GM23338 (cell line): Measurements from ENCODE around the gene SEZ6L. TPM values are rescaled to one million over a fixed set of nuclear protein-coding genes. Genes with fewer than 3 reads are reported as not detected.

ENCODE experiments used
- ATAC-seq: fragments of 200-7000 bp; cut with Tn5 transposase; 3 replicates; pipeline ENCODE4 v1.9.1; 2020
- DNase-seq: peaks from one replicate; pipeline ENCODE4 v3.0.0-alpha.2; 2015; ENCODE audit warnings: low spot score
- H2AFZ ChIP-seq: fragments of 200-600 bp; sonication (generic); 2 replicates; pipeline ENCODE4 v1.8.0; 2016; ENCODE audit warnings: antibody characterized with exemption, mild to moderate bottlenecking, moderate library complexity
- H3F3A ChIP-seq: fragments of 200-600 bp; sonication (generic); replicated peaks from 2 replicates; pipeline ENCODE4 v1.8.0; 2017; ENCODE audit warnings: antibody characterized with exemption, mixed run types, low read depth
- H3K27ac ChIP-seq: fragments of 200-600 bp; sonication (generic); 2 replicates; pipeline ENCODE4 v1.6.1; 2016; ENCODE audit warnings: low read depth
- H3K27me3 ChIP-seq: fragments of 200-600 bp; sonication (generic); 2 replicates; pipeline ENCODE4 v1.8.0; 2016; ENCODE audit warnings: mild to moderate bottlenecking, mixed run types, moderate library complexity; ENCODE audit not compliant: insufficient read depth
- H3K36me3 ChIP-seq: fragments of 200-600 bp; sonication (generic); 2 replicates; pipeline ENCODE4 v1.8.0; 2016; ENCODE audit warnings: mild to moderate bottlenecking; ENCODE audit not compliant: insufficient read depth
- H3K4me1 ChIP-seq: fragments of 200-600 bp; sonication (generic); 2 replicates; pipeline ENCODE4 v1.8.0; 2016; ENCODE audit warnings: mild to moderate bottlenecking, moderate library complexity; ENCODE audit not compliant: insufficient read depth
- H3K4me2 ChIP-seq: fragments of 200-600 bp; sonication (generic); 2 replicates; pipeline ENCODE4 v1.7.1; 2017; ENCODE audit warnings: mixed run types
- H3K4me3 ChIP-seq: fragments of 200-600 bp; sonication (generic); 2 replicates; pipeline ENCODE4 v1.6.1; 2016; ENCODE audit warnings: mixed run types
- H3K79me2 ChIP-seq: fragments of 200-600 bp; sonication (generic); replicated peaks from 2 replicates; pipeline ENCODE4 v1.8.0; 2017; ENCODE audit warnings: mild to moderate bottlenecking; ENCODE audit not compliant: insufficient read depth
- H3K9me2 ChIP-seq: fragments of 200-600 bp; sonication (generic); 2 replicates; pipeline ENCODE4 v1.8.0; 2017; ENCODE audit not compliant: insufficient read depth
- H4K20me1 ChIP-seq: fragments of 200-600 bp; sonication (generic); replicated peaks from 2 replicates; pipeline ENCODE4 v1.8.0; 2017; ENCODE audit warnings: mild to moderate bottlenecking; ENCODE audit not compliant: insufficient read depth
- H3K27ac Mint-ChIP-seq: 2 replicates; pipeline ENCODE4 v1.8.0; 2020; ENCODE audit warnings: inconsistent platforms, mild to moderate bottlenecking, moderate library complexity, mixed read lengths
- H3K27me3 Mint-ChIP-seq: 3 replicates; pipeline ENCODE4 v1.8.0; 2022; ENCODE audit warnings: low read depth, mild to moderate bottlenecking, moderate library complexity, mixed read lengths, inconsistent platforms; ENCODE audit not compliant: insufficient read depth, poor library complexity
- H3K36me3 Mint-ChIP-seq: 3 replicates; pipeline ENCODE4 v1.8.0; 2021; ENCODE audit warnings: low read depth, mild to moderate bottlenecking, inconsistent platforms, moderate library complexity, mixed read lengths
- H3K4me1 Mint-ChIP-seq: 3 replicates; pipeline ENCODE4 v1.8.0; 2020; ENCODE audit warnings: mild to moderate bottlenecking, inconsistent platforms, mixed read lengths
- H3K4me3 Mint-ChIP-seq: 3 replicates; pipeline ENCODE4 v1.8.0; 2021; ENCODE audit warnings: moderate library complexity, mild to moderate bottlenecking, inconsistent platforms, mixed read lengths
- H3K9me3 Mint-ChIP-seq: 3 replicates; pipeline ENCODE4 v1.8.0; 2020; ENCODE audit warnings: moderate library complexity, mild to moderate bottlenecking, inconsistent platforms, mixed read lengths
- CREB1 ChIP-seq: fragments of 250-450 bp; sonication (Bioruptor Pico); IDR thresholded peaks from 2 replicates; pipeline ENCODE4 v1.5.0; 2020; ENCODE audit warnings: low read depth, mild to moderate bottlenecking, moderate library complexity
- CTCF ChIP-seq, 2 experiments: fragments of 200-600 bp in 1 of 2; sonication (generic) in 1 of 2; conservative IDR thresholded peaks; 2 replicates each; pipeline versions ENCODE4 v1.5.1 to v1.6.1; 2016 to 2017; ENCODE audit warnings: antibody characterized with exemption in 2 of 2, low read depth in 2 of 2, mild to moderate bottlenecking in 2 of 2, moderate library complexity in 1 of 2
- ETS1 ChIP-seq: IDR thresholded peaks from 2 replicates; pipeline ENCODE4 v1.6.1; 2016; ENCODE audit warnings: antibody characterized with exemption
- EZH2 ChIP-seq: fragments of 200-600 bp; sonication (generic); IDR thresholded peaks from one replicate; pipeline ENCODE4 v1.8.0; 2017; ENCODE audit warnings: antibody characterized with exemption, mild to moderate bottlenecking, low read depth; ENCODE audit not compliant: unreplicated experiment
- EZH2phosphoT487 ChIP-seq: fragments of 200-600 bp; sonication (generic); IDR thresholded peaks from one replicate; pipeline ENCODE4 v1.8.1; 2018; ENCODE audit warnings: antibody characterized with exemption; ENCODE audit not compliant: unreplicated experiment
- JUNB ChIP-seq: IDR thresholded peaks from one replicate; pipeline ENCODE4 v1.6.1; 2016; ENCODE audit warnings: antibody characterized with exemption; ENCODE audit not compliant: unreplicated experiment
- NANOG ChIP-seq: IDR thresholded peaks from 2 replicates; pipeline ENCODE4 v1.6.1; 2016; ENCODE audit warnings: antibody characterized with exemption, borderline replicate concordance
- POLR2AphosphoS5 ChIP-seq: IDR thresholded peaks from 2 replicates; pipeline ENCODE4 v1.6.1; 2016; ENCODE audit warnings: antibody characterized with exemption, low read depth
- STAT1 ChIP-seq: IDR thresholded peaks from one replicate; pipeline ENCODE4 v1.6.1; 2016; ENCODE audit warnings: antibody characterized with exemption; ENCODE audit not compliant: unreplicated experiment
- ZNF114 ChIP-seq: fragments of 250-450 bp; sonication (Bioruptor Pico); IDR thresholded peaks from 2 replicates; pipeline ENCODE4 v1.5.0; 2020; ENCODE audit warnings: mild to moderate bottlenecking, moderate library complexity
- ZNF331 ChIP-seq: fragments of 250-450 bp; sonication (Bioruptor Pico); IDR thresholded peaks from 2 replicates; pipeline ENCODE4 v1.5.0; 2020; ENCODE audit warnings: low read depth, mild to moderate bottlenecking, moderate library complexity
- ZNF462 ChIP-seq: fragments of 250-450 bp; sonication (Bioruptor Pico); IDR thresholded peaks from 2 replicates; pipeline ENCODE4 v1.5.0; 2020; ENCODE audit warnings: mild to moderate bottlenecking, moderate library complexity
- polyA plus RNA-seq: library from polyadenylated mRNA; unstranded; fragments of >200 nt; fragmentation: Nextera tagmentation; extraction: Ambion mirVana; gene quantifications from 2 replicates; pipeline ENCODE4 v1.2.1, GENCODE V29; 2016
- total RNA-seq: library from RNA; depleted of rRNA; stranded (reverse); fragments of >200 nt; shearing (Covaris generic); gene quantifications from 2 replicates; pipeline ENCODE4 v1.2.3, GENCODE V29; 2014

Gene SEZ6L
- total and polyA plus RNA-seq, 2 experiments from 2014 or later = 0.13 to 0.24 TPM

- no peak for TF ChIP-seq JUNB
- TF ChIP-seq ZNF114 (CRISPR knock-in tag) = no peak
- TF ChIP-seq NANOG = no peak
- TF ChIP-seq ETS1 = no peak
- TF ChIP-seq POLR2AphosphoS5 = no peak
- TF ChIP-seq CTCF (conservative IDR thresholded peaks at IDR 0.05; ENCODE audit: low read depth in 2 of 2) = no peak
- no peak for TF ChIP-seq ZNF331
- TF ChIP-seq EZH2phosphoT487 = no peak
- no peak for TF ChIP-seq EZH2
- TF ChIP-seq CREB1 (CRISPR knock-in tag) = no peak
Measured at GRCh38 chr22:26391091-26391490, 221.8 kb downstream of the SEZ6L start (continued).

GRCh38 chr22:26391623-26392022, 222.4 kb downstream of the SEZ6L start:
- H3K9me2 ChIP-seq = 0 out of 2 replicates have a peak, but pooled peaks cover 7% of the 10 kb centered on the region
- no peaks in the 10 kb centered on the region for H3K79me2 ChIP-seq
- H3K36me3 ChIP-seq = no peaks in the 10 kb centered on the region
- no peak for TF ChIP-seq STAT1
- no peak for TF ChIP-seq POLR2AphosphoS5
- no peak for TF ChIP-seq CTCF (conservative IDR thresholded peaks at IDR 0.05; ENCODE audit: low read depth in 2 of 2)
- no peak for TF ChIP-seq ZNF114 (CRISPR knock-in tag)
- no peak for TF ChIP-seq EZH2
- no peak for TF ChIP-seq ZNF331
- no peak for TF ChIP-seq NANOG
- TF ChIP-seq ZNF462 (CRISPR knock-in tag) = no peak
- TF ChIP-seq JUNB = no peak
- no peak overlapping the region for H3K4me3 Mint-ChIP-seq
- no peak overlapping the region for H3K27ac ChIP-seq
- DNase-seq = peak; percentile 43
- H3K27me3 Mint-ChIP-seq = peaks cover 6% of the 10 kb centered on the region
- peaks cover 14% of the 10 kb centered on the region for H3K4me1 Mint-ChIP-seq
- no peak overlapping the region for H3K4me3 ChIP-seq
- H3K36me3 Mint-ChIP-seq = no peaks in the 10 kb centered on the region
- ATAC-seq = no peak
- H2AFZ ChIP-seq = peak overlapping the region; percentile 0; the same call in 1 of the 2 replicates
- no peak overlapping the region for H3K4me2 ChIP-seq
- H3K9me3 Mint-ChIP-seq = no peaks in the 10 kb centered on the region; the same call in 2 of the 3 replicates
- H3K4me1 ChIP-seq = no peaks in the 10 kb centered on the region; the same call in 1 of the 2 replicates
- H3K27me3 ChIP-seq = no peaks in the 10 kb centered on the region
- no peaks in the 10 kb centered on the region for H4K20me1 ChIP-seq
- H3K27ac Mint-ChIP-seq = no peak overlapping the region
- H3F3A ChIP-seq = no peaks in the 10 kb centered on the region
